GM19099 (cell line): ENCODE data around the gene TTC29.

Source experiments
- POLR2A ChIP-seq: IDR thresholded peaks from 3 replicates; pipeline ENCODE4 v1.6.1; 2011; ENCODE audit warnings: low read depth; ENCODE audit not compliant: insufficient read length; ENCODE audit errors: extremely low read depth

TTC29 gene

GRCh38 chr4:146945556-146946374 is at the start of gene TTC29:
TTC29 (minus strand) TSS chr4:146945864; CDS start chr4:146939895, 5,969 bp downstream.
- TF ChIP-seq POLR2A = no peak

- TF ChIP-seq POLR2A = no peak
These were observed 36.0 kb upstream of the TTC29 start for GRCh38 chr4:146981651-146982050.

GRCh38 chr4:146978641-146979040 is 33.0 kb upstream of the TTC29 start:
- TF ChIP-seq POLR2A = no peak

GRCh38 chr4:146976145-146976544 is 30.5 kb upstream of the TTC29 start:
- TF ChIP-seq POLR2A = no peak

GRCh38 chr4:146975527-146975926 is 29.9 kb upstream of the TTC29 start:
- TF ChIP-seq POLR2A = no peak

- TF ChIP-seq POLR2A = no peak
These were observed 29.4 kb upstream of the TTC29 start for GRCh38 chr4:146975036-146975435.

- no peak for TF ChIP-seq POLR2A
These were observed 26.4 kb upstream of the TTC29 start for GRCh38 chr4:146972036-146972435.

GRCh38 chr4:146969126-146969525 is 23.5 kb upstream of the TTC29 start:
- no peak for TF ChIP-seq POLR2A

- no peak for TF ChIP-seq POLR2A
These were observed 15.0 kb upstream of the TTC29 start for GRCh38 chr4:146960634-146961033.

- TF ChIP-seq POLR2A = no peak
These were observed 14.0 kb upstream of the TTC29 start for GRCh38 chr4:146959692-146960091.

GRCh38 chr4:146957237-146957636 is 11.6 kb upstream of the TTC29 start:
- TF ChIP-seq POLR2A = no peak

- no peak for TF ChIP-seq POLR2A
These were observed 7.2 kb upstream of the TTC29 start for GRCh38 chr4:146952896-146953295.

GRCh38 chr4:146949559-146949958 is 3.9 kb upstream of the TTC29 start:
- TF ChIP-seq POLR2A = no peak

GRCh38 chr4:146943691-146944375 is 1.8 kb downstream of the TTC29 start:
- no peak for TF ChIP-seq POLR2A

GRCh38 chr4:146932116-146932515 is 13.5 kb downstream of the TTC29 start:
- no peak for TF ChIP-seq POLR2A

- TF ChIP-seq POLR2A = no peak
These were observed 15.0 kb downstream of the TTC29 start for GRCh38 chr4:146930673-146931072.
